HEK293 (cell line): ENCODE data around the gene SLAMF9.
A peak's percentile ranks its signal among the peaks of the same experiment; 100 is the strongest.

ENCODE experiments used
- CTCF ChIA-PET: fragments of 350-600 bp; formaldehyde crosslinking; extraction: SDS; loops from one replicate; lab custom pipeline; 2021; ENCODE audit warnings: antibody characterized with exemption; lab: Yijun Ruan, JAX
- POLR2A ChIA-PET: fragments of 300-600 bp; formaldehyde crosslinking; extraction: SDS; loops from one replicate; lab custom pipeline; 2020; ENCODE audit warnings: antibody characterized with exemption, inconsistent platforms; lab: Yijun Ruan, JAX
- H3K27ac ChIP-seq: fragments of 200-500 bp; sonication (Bioruptor generic); 2 replicates; pipeline ENCODE4 v1.5.1; 2014; ENCODE audit warnings: low read depth, low read length, control low read depth, inconsistent platforms; ENCODE audit errors: extremely low read depth
- H3K36me3 ChIP-seq, 2 experiments: fragments of 200-500 bp in 1 of 2; sonication (Bioruptor generic) in 1 of 2; 1 replicate in 1 of 2; 2 replicates in 1 of 2; pipeline ENCODE4 v1.5.1; 2014 to 2017; ENCODE audit warnings: inconsistent platforms in 2 of 2, low read length in 2 of 2; ENCODE audit not compliant: control insufficient read depth in 2 of 2, insufficient read depth in 1 of 2
- H3K4me1 ChIP-seq: fragments of 200-500 bp; sonication (Bioruptor generic); 2 replicates; pipeline ENCODE4 v1.5.1; 2014; ENCODE audit warnings: mild to moderate bottlenecking, low read length, inconsistent platforms; ENCODE audit not compliant: control insufficient read depth, insufficient read depth
- H3K4me3 ChIP-seq: 2 replicates; pipeline ENCODE4 v1.5.1; 2011; ENCODE audit warnings: low read depth, mild to moderate bottlenecking, control low read depth, low read length, moderate library complexity
- H3K9me3 ChIP-seq: fragments of 200-500 bp; sonication (Bioruptor generic); 2 replicates; pipeline ENCODE4 v1.5.1; 2014; ENCODE audit warnings: low read depth, low read length, inconsistent platforms; ENCODE audit not compliant: control insufficient read depth, insufficient read depth
- GFI1B ChIP-seq: fragments of 450-650 bp; formaldehyde crosslinking; IDR thresholded peaks from 2 replicates; pipeline ENCODE4 v1.5.1; 2016; ENCODE audit warnings: missing biosample characterization, missing genetic modification characterization
- KLF1 ChIP-seq: fragments of 450-650 bp; formaldehyde crosslinking; IDR thresholded peaks from 2 replicates; pipeline ENCODE4 v1.5.1; 2016; ENCODE audit warnings: missing biosample characterization, missing genetic modification characterization
- MEIS1 ChIP-seq: sonication (generic); formaldehyde crosslinking; IDR thresholded peaks from 2 replicates; pipeline ENCODE4 v1.8.1; 2022; ENCODE audit warnings: missing genetic modification reagents, mild to moderate bottlenecking, borderline replicate concordance
- SCRT2 ChIP-seq: fragments of 450-650 bp; formaldehyde crosslinking; IDR thresholded peaks from 2 replicates; pipeline ENCODE4 v1.5.1; 2016; ENCODE audit warnings: missing biosample characterization, missing genetic modification characterization
- ZBTB1 ChIP-seq: fragments of 450-650 bp; formaldehyde crosslinking; IDR thresholded peaks from 2 replicates; pipeline ENCODE4 v1.5.1; 2016; ENCODE audit warnings: missing biosample characterization, missing genetic modification characterization
- ZBTB17 ChIP-seq: fragments of 450-650 bp; formaldehyde crosslinking; IDR thresholded peaks from 2 replicates; pipeline ENCODE4 v1.5.1; 2016; ENCODE audit warnings: missing biosample characterization, missing genetic modification characterization
- ZNF132 ChIP-seq: fragments of 450-650 bp; formaldehyde crosslinking; IDR thresholded peaks from 2 replicates; pipeline ENCODE4 v1.5.1; 2017; ENCODE audit warnings: missing biosample characterization, missing genetic modification characterization, borderline replicate concordance
- ZNF148 ChIP-seq: fragments of 450-650 bp; formaldehyde crosslinking; IDR thresholded peaks from 2 replicates; pipeline ENCODE4 v1.5.0; 2017; ENCODE audit warnings: missing biosample characterization, missing genetic modification characterization, borderline replicate concordance
- ZNF221 ChIP-seq: fragments of 450-650 bp; formaldehyde crosslinking; IDR thresholded peaks from 2 replicates; pipeline ENCODE4 v1.5.1; 2017; ENCODE audit warnings: missing biosample characterization, missing genetic modification characterization, borderline replicate concordance
- ZNF26 ChIP-seq: fragments of 450-650 bp; formaldehyde crosslinking; IDR thresholded peaks from 2 replicates; pipeline ENCODE4 v1.5.1; 2016; ENCODE audit warnings: missing biosample characterization, missing genetic modification characterization
- ZNF311 ChIP-seq: fragments of 450-650 bp; formaldehyde crosslinking; IDR thresholded peaks from 2 replicates; pipeline ENCODE4 v1.5.1; 2017; ENCODE audit warnings: missing biosample characterization, missing genetic modification characterization, borderline replicate concordance
- ZNF324 ChIP-seq: fragments of 450-650 bp; formaldehyde crosslinking; IDR thresholded peaks from 2 replicates; pipeline ENCODE4 v1.5.1; 2016; ENCODE audit warnings: missing biosample characterization, missing genetic modification characterization
- ZNF354C ChIP-seq: fragments of 450-650 bp; formaldehyde crosslinking; IDR thresholded peaks from 2 replicates; pipeline ENCODE4 v1.5.1; 2016; ENCODE audit warnings: missing biosample characterization, missing genetic modification characterization, low read depth, borderline replicate concordance
- ZNF404 ChIP-seq: fragments of 450-650 bp; formaldehyde crosslinking; IDR thresholded peaks from 2 replicates; pipeline ENCODE4 v1.5.1; 2017; ENCODE audit warnings: missing biosample characterization, missing genetic modification characterization
- ZNF426 ChIP-seq: fragments of 450-650 bp; formaldehyde crosslinking; IDR thresholded peaks from 2 replicates; pipeline ENCODE4 v1.5.1; 2017; ENCODE audit warnings: missing biosample characterization, missing genetic modification characterization, mild to moderate bottlenecking, inconsistent platforms, moderate library complexity
- ZNF449 ChIP-seq: fragments of 450-650 bp; formaldehyde crosslinking; IDR thresholded peaks from 2 replicates; pipeline ENCODE4 v1.5.1; 2017; ENCODE audit warnings: missing biosample characterization, mild to moderate bottlenecking, missing genetic modification characterization, moderate library complexity
- ZNF473 ChIP-seq: fragments of 450-650 bp; formaldehyde crosslinking; IDR thresholded peaks from 2 replicates; pipeline ENCODE4 v1.5.1; 2017; ENCODE audit warnings: missing biosample characterization, missing genetic modification characterization
- ZNF488 ChIP-seq: fragments of 450-650 bp; formaldehyde crosslinking; IDR thresholded peaks from 2 replicates; pipeline ENCODE4 v1.5.1; 2016; ENCODE audit warnings: missing biosample characterization, missing genetic modification characterization
- ZNF514 ChIP-seq: fragments of 450-650 bp; formaldehyde crosslinking; IDR thresholded peaks from 2 replicates; pipeline ENCODE4 v1.5.1; 2016; ENCODE audit warnings: missing biosample characterization, missing genetic modification characterization
- ZNF792 ChIP-seq: fragments of 450-650 bp; formaldehyde crosslinking; IDR thresholded peaks from 2 replicates; pipeline ENCODE4 v1.5.1; 2016; ENCODE audit warnings: missing biosample characterization, missing genetic modification characterization
- ZSCAN18 ChIP-seq: fragments of 450-650 bp; formaldehyde crosslinking; IDR thresholded peaks from 2 replicates; pipeline ENCODE4 v1.5.1; 2016; ENCODE audit warnings: missing biosample characterization, missing genetic modification characterization
- ZSCAN30 ChIP-seq: fragments of 450-650 bp; IDR thresholded peaks from 2 replicates; pipeline ENCODE4 v1.5.1; 2018; ENCODE audit warnings: missing biosample characterization, mild to moderate bottlenecking, missing genetic modification characterization, moderate library complexity

Gene SLAMF9

GRCh38 chr1:159960721-159961381 lies 6.8 kb upstream of the SLAMF9 start:
- no peaks in the 10 kb centered on the region for H3K36me3 ChIP-seq
- no peak for TF ChIP-seq ZNF426 (tag by site-specific recombination)
- no peak for TF ChIP-seq ZNF324 (tag by site-specific recombination)
- TF ChIP-seq KLF1 (tag by site-specific recombination), result peak; percentile 87
- H3K4me1 ChIP-seq, result no peaks in the 10 kb centered on the region
- ChIA-PET CTCF (interaction anchor here (1.1 kb wide), 1 partner anchor 22 kb away, joined by 4 read pairs; no protein-coding TSS in a partner anchor), POLR2A (no interaction called here)
- no peak overlapping the region for H3K4me3 ChIP-seq
- H3K9me3 ChIP-seq, result no peaks in the 10 kb centered on the region
- no peak overlapping the region for H3K27ac ChIP-seq

- CTCF ChIA-PET, result interaction anchor here (0.6 kb wide), 1 partner anchor 302 kb away, joined by 3 read pairs; no protein-coding TSS in a partner anchor
- H3K4me3 ChIP-seq, result no peak overlapping the region
- TF ChIP-seq ZNF26 (tag by site-specific recombination), result no peak
- 0 out of 2 replicates have a peak, but pooled peaks have one; percentile 25 for TF ChIP-seq SCRT2 (tag by site-specific recombination)
- TF ChIP-seq, all 188 proteins: peak for 1
- Histone ChIP-seq H3K9me3 (no peaks in the 10 kb centered on the region), H3K27ac (no peak overlapping the region), H3K4me1 (no peaks in the 10 kb centered on the region), H3K36me3 (no peaks in the 10 kb centered on the region)
- POLR2A ChIA-PET, result no interaction called here
Measured at GRCh38 chr1:159959451-159959850, 5.4 kb upstream of the SLAMF9 start.

GRCh38 chr1:159958719-159959380 lies 4.8 kb upstream of the SLAMF9 start:
- ChIA-PET POLR2A (no interaction called here), CTCF (interaction anchor here (0.6 to 4.8 kb wide), 3 partner anchors 12 to 302 kb away, joined by 3 to 37 read pairs (median 4); no protein-coding TSS in a partner anchor)
- H3K4me1 ChIP-seq, result no peaks in the 10 kb centered on the region
- no peaks in the 10 kb centered on the region for H3K36me3 ChIP-seq
- no peaks in the 10 kb centered on the region for H3K9me3 ChIP-seq
- H3K27ac ChIP-seq, result no peak overlapping the region
- no peak overlapping the region for H3K4me3 ChIP-seq
- TF ChIP-seq ZNF148 (tag by site-specific recombination), result no peak
- TF ChIP-seq ZNF311 (tag by site-specific recombination), result no peak
- TF ChIP-seq ZBTB1 (tag by site-specific recombination), result no peak
- TF ChIP-seq ZSCAN30 (tag by site-specific recombination), result no peak
- no peak for TF ChIP-seq ZNF404
- no peak for TF ChIP-seq ZSCAN18
- TF ChIP-seq ZNF132 (tag by site-specific recombination), result no peak
- no peak for TF ChIP-seq ZNF449 (tag by site-specific recombination)
- no peak for TF ChIP-seq ZBTB17 (tag by site-specific recombination)
- TF ChIP-seq GFI1B (tag by site-specific recombination), result no peak
- TF ChIP-seq ZNF488, result no peak
- no peak for TF ChIP-seq ZNF792 (tag by site-specific recombination)
- no peak for TF ChIP-seq MEIS1 (CRISPR knock-in tag)
- TF ChIP-seq ZNF354C (tag by site-specific recombination), result no peak
- TF ChIP-seq ZNF514 (tag by site-specific recombination), result no peak
- TF ChIP-seq ZNF473 (tag by site-specific recombination), result no peak
- no peak for TF ChIP-seq ZNF221 (tag by site-specific recombination)
